ENCODE measurements around the gene LIPT1. TPM values are rescaled to one million over a fixed set of nuclear protein-coding genes. Genes with fewer than 3 reads are reported as not detected.
A peak's percentile ranks its signal among the peaks of the same experiment; 100 is the strongest.
"Not testable (repeated sequence)": the region's sequence is repeated elsewhere in the genome, so short reads cannot be mapped to it uniquely, and the experiment has no call there.

Gene LIPT1
- total RNA-seq, 6 experiments from 2014 or later: 2.5 to 3.8 (median 3.3) TPM

DNA sequence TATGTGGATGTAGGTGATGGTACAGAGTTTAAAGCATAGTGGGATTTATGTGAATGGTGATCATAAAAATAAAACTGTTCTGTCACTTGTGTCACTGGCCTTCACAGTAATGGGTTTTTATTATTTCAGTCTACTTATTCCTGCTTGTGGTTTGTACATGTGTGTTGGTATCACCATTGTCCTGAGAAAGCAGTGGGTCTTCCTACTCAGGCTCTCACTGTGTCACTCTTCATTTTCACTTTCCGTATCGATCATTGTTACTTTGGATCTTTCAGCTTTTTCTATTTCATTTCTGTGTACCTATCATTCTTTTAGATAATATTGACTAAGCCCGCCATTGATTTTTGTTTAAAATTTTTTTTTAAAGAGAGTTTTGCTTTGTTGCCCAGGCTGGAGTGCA lies 33.6 kb downstream of the LIPT1 start:
- no peak overlapping the region for H3K4me3 Mint-ChIP-seq
- H3K4me1 Mint-ChIP-seq (ENCODE audit: low read depth): peaks cover 5% of the 10 kb centered on the region; the same call in 1 of the 2 replicates
- no peak for DNase-seq
- no peaks in the 10 kb centered on the region for H3K9me3 Mint-ChIP-seq
- peaks cover 31% of the 10 kb centered on the region for H3K36me3 Mint-ChIP-seq (ENCODE audit: low read depth)
- no peak overlapping the region for H3K27ac Mint-ChIP-seq
- no peaks in the 10 kb centered on the region; the same call in 1 of the 2 replicates for H3K27me3 Mint-ChIP-seq (ENCODE audit: insufficient read depth)
- TF ChIP-seq, protein P1, sequence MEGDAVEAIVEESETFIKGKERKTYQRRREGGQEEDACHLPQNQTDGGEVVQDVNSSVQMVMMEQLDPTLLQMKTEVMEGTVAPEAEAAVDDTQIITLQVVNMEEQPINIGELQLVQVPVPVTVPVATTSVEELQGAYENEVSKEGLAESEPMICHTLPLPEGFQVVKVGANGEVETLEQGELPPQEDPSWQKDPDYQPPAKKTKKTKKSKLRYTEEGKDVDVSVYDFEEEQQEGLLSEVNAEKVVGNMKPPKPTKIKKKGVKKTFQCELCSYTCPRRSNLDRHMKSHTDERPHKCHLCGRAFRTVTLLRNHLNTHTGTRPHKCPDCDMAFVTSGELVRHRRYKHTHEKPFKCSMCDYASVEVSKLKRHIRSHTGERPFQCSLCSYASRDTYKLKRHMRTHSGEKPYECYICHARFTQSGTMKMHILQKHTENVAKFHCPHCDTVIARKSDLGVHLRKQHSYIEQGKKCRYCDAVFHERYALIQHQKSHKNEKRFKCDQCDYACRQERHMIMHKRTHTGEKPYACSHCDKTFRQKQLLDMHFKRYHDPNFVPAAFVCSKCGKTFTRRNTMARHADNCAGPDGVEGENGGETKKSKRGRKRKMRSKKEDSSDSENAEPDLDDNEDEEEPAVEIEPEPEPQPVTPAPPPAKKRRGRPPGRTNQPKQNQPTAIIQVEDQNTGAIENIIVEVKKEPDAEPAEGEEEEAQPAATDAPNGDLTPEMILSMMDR (IDR thresholded peaks at IDR 0.05): no peak

DNA sequence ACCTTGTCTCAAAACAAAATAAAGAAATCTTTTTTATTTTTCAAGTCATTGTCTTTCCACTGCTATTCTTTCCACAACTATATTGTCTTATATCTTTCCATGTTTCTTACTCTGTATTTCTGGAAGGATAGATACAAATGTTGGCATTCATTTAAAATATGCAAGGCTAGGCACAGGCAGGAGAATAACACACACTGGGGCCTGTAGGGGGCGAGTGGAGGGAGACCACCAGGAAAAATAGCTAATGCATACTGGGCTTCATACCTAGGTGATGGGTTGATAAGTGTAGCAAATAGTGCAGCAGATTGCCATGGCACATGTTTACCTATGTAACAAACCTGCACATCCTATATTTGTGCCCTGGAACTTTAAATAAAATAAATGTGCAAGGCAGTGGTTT lies 35.8 kb downstream of the LIPT1 start:
- H3K27ac Mint-ChIP-seq: no peak overlapping the region
- no peaks in the 10 kb centered on the region for H3K9me3 Mint-ChIP-seq

DNA sequence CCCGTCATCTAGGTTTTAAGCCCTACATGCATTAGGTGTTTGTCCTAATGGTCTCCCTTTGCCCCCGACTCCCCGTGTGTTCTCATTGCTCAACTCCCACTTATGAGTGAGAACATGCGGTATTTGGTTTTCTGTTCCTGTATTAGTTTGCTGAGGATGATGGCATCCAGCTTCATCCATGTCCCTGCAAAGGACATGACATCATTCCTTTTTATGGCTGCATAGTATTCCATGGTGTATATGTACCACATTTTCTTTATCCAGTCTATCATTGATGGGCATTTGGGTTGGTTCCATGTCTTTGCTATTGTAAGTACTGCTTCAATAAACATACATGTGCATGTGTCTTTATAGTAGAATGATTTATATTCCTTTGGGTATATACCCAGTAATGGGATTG lies 37.6 kb downstream of the LIPT1 start:
- H3K4me1 Mint-ChIP-seq (ENCODE audit: low read depth); DNase-seq; H3K9me3 Mint-ChIP-seq; H3K4me3 Mint-ChIP-seq; H3K27me3 Mint-ChIP-seq (ENCODE audit: insufficient read depth); H3K27ac Mint-ChIP-seq: not testable (repeated sequence)
- peaks cover 41% of the 10 kb centered on the region for H3K36me3 Mint-ChIP-seq (ENCODE audit: low read depth)

More for the DNA sequence above, 35.8 kb downstream of the LIPT1 start:
- H3K27me3 Mint-ChIP-seq (ENCODE audit: insufficient read depth): no peaks in the 10 kb centered on the region; the same call in 1 of the 2 replicates
- no peak for DNase-seq
- peaks cover 35% of the 10 kb centered on the region for H3K36me3 Mint-ChIP-seq (ENCODE audit: low read depth)
- TF ChIP-seq, protein P1 (IDR thresholded peaks at IDR 0.05): peak; percentile 39
- no peak overlapping the region for H3K4me3 Mint-ChIP-seq
- H3K4me1 Mint-ChIP-seq (ENCODE audit: low read depth): no peaks in the 10 kb centered on the region

DNA sequence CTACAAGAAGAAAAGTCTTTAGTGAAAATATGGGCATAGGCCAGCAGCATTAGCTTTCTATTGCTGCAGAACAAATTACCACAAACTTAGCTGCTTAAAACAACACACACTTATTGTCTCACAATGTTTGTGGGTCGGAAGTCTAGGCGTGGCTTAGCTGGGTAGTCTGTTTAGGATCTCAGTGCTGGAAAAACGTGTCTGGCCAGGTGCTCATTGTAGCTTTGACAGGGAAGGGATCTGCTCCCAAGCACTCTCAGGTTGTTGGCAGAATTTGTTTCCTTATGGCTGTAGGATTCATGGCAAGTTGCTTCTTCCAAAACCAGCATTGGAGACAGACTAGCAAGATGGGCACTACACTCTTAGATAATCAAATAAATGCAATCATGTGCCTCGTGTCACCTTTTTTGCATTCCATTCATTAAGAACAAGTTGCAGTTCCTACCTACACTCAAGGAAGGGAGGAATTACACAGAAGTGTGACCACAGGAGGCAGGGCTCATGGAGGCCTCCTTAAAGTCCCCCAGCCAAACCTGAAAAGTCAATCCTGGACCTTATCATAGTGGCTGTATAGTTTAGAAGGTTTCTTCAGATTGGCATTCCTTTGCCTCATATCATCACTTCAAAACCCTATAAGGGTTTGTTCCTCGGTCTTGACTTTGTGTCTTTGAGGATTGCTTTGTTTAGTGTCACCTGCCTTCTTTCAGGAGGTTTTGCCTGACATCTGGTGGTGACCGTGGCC lies 43.5 kb downstream of the LIPT1 start:
- Mint-ChIP-seq H3K27me3 (ENCODE audit: insufficient read depth) (no peaks in the 10 kb centered on the region), H3K9me3 (no peaks in the 10 kb centered on the region), H3K27ac (no peak overlapping the region), H3K36me3 (ENCODE audit: low read depth) (peaks cover 19% of the 10 kb centered on the region), H3K4me1 (ENCODE audit: low read depth) (no peaks in the 10 kb centered on the region), H3K4me3 (no peak overlapping the region)
- TF ChIP-seq, protein P1 (IDR thresholded peaks at IDR 0.05): no peak
- no peak for DNase-seq

DNA sequence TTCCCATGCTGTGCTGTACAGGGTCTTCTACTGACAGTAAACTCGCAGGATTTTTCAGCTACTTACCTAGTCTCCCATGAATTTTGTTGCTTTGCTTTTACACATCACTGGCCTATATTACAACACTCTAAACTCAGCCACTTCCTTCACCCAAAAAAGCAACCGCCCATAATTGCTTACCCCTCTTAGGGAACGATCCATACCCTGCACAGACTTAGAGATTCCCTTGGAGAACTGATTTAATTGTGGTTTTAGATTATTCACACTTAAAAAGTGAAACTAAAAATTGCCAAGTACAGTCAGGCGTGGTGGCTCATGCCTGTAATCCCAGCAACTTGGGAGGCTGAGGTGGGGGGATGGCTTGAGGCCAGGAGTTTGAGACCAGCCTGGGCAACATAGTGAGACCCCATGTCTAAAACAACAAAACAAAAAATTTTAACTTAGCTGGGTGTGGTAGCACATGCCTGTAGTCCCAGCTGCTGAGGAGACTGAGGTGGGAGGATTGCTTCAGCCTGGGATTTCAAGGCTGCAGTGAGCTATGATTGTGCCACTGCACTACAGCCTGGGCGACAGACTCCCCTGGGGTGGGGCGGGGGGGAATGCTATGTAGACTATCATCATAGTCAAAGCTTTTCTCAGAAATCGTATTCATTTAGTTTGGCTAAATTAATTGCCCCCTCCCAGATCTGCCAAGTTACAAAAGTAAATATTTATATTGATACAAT lies 45.5 kb downstream of the LIPT1 start:
- H3K4me3 Mint-ChIP-seq: no peak overlapping the region
- H3K9me3 Mint-ChIP-seq: no peaks in the 10 kb centered on the region

More for the DNA sequence above, 45.5 kb downstream of the LIPT1 start:
- DNase-seq: no peak
- Mint-ChIP-seq H3K27ac (no peak overlapping the region), H3K27me3 (ENCODE audit: insufficient read depth) (no peaks in the 10 kb centered on the region), H3K4me1 (ENCODE audit: low read depth) (no peaks in the 10 kb centered on the region), H3K36me3 (ENCODE audit: low read depth) (peaks cover 18% of the 10 kb centered on the region)
- TF ChIP-seq, protein P1 (IDR thresholded peaks at IDR 0.05): no peak
